ENCODE results near the gene CEP164.

Gene CEP164

DNA sequence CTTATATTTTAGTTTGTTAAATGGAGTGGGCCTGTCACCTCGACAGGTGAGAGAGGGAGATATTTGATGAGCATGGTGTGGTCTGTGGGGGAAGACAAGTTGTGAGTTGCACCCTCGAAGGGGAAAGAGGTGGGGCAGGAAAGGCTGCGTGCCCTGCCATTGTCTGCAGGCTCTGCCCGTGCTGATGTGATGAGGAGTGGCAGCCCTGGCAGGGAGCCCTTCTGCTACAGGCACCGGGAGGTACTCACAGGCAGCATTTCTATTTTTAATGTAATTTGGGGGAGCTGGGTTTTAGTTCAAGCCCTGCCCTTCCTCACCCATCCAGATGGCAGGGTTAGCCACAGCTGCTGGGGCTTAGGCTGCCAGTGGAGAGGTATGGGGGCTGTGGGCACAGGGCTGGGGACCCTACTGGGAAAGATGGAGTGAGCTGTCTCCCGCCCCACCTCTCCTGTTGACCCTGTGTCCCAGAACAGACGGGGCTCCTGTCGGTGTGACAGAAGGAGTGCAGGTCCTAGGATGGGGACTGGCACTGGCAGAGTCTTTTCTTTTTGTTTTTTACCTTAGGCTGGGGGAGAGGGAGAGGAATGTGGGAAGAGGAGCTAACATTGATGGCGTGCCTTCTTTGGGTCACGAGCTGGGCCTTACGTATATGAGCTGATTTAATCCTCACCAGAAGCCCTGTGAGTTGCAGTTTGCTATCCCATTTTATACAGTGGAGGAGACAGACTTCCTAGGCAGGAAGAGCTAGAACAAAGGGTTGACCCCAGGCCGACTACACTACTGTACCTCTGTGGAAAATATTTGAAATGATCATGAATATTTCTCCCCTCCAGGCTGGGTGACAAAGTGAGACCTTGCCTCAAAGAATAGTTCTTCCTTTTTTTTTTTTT lies 51.6 kb downstream of the CEP164 start:
- Histone ChIP-seq H3K9me3 (ENCODE audit: control insufficient read depth, insufficient read depth, low read length) (no peaks in the 10 kb centered on the region), H3K4me3 (ENCODE audit: low read length) (no peak overlapping the region), H3K36me3 (ENCODE audit: control insufficient read depth, low read length) (peaks cover 29% of the 10 kb centered on the region), H3K4me1 (ENCODE audit: control insufficient read depth, low read length) (no peaks in the 10 kb centered on the region), H3K79me2 (ENCODE audit: control insufficient read depth, low read length) (no peaks in the 10 kb centered on the region), H3K27ac (ENCODE audit: low read depth, low read length) (no peak overlapping the region), H3K27me3 (ENCODE audit: control insufficient read depth, low read length) (no peaks in the 10 kb centered on the region), H3K4me2 (ENCODE audit: low read length) (no peak overlapping the region), H3F3A (ENCODE audit: control insufficient read depth, insufficient read depth) (no peaks in the 10 kb centered on the region), H3K9me2 (replicated peaks; ENCODE audit: control insufficient read depth, low read length) (no peaks in the 10 kb centered on the region), H4K20me1 (ENCODE audit: control insufficient read depth, insufficient read depth, low read depth, low read length) (no peaks in the 10 kb centered on the region)
- TF ChIP-seq, protein P1, sequence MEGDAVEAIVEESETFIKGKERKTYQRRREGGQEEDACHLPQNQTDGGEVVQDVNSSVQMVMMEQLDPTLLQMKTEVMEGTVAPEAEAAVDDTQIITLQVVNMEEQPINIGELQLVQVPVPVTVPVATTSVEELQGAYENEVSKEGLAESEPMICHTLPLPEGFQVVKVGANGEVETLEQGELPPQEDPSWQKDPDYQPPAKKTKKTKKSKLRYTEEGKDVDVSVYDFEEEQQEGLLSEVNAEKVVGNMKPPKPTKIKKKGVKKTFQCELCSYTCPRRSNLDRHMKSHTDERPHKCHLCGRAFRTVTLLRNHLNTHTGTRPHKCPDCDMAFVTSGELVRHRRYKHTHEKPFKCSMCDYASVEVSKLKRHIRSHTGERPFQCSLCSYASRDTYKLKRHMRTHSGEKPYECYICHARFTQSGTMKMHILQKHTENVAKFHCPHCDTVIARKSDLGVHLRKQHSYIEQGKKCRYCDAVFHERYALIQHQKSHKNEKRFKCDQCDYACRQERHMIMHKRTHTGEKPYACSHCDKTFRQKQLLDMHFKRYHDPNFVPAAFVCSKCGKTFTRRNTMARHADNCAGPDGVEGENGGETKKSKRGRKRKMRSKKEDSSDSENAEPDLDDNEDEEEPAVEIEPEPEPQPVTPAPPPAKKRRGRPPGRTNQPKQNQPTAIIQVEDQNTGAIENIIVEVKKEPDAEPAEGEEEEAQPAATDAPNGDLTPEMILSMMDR (IDR thresholded peaks at IDR 0.05; ENCODE audit: low read depth, low read length, poor library complexity, severe bottlenecking), result no peak
- TF ChIP-seq EZH2phosphoT487 (IDR thresholded peaks at IDR 0.05; ENCODE audit: borderline replicate concordance, low read length), result no peak

DNA sequence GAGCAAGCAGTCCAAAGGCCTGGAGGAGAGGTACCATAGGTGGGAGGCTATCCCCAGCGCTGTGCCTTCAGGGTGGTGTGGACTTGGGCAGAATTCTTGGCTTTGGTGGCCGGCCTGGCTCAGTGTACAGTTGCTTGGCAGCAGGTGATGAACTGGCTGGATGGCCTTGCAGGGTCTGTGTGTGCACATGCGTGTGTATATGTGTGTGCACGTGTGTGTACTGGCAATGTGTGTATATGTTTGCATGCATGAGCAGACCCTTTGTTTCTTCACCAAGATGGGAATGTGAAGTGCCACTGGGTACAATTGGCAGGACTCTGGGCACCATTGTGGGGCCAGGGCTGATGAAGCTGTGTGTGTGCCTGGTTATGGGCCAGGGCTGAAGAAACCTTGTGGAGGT lies 53.0 kb downstream of the CEP164 start:
- no peak overlapping the region for H3K4me3 ChIP-seq (ENCODE audit: low read length)
- H3K9me2 ChIP-seq (replicated peaks; ENCODE audit: control insufficient read depth, low read length), result no peaks in the 10 kb centered on the region
- no peaks in the 10 kb centered on the region for H4K20me1 ChIP-seq (ENCODE audit: control insufficient read depth, insufficient read depth, low read depth, low read length)
- no peaks in the 10 kb centered on the region for H3K27me3 ChIP-seq (ENCODE audit: control insufficient read depth, low read length)
- no peak for TF ChIP-seq EZH2phosphoT487 (IDR thresholded peaks at IDR 0.05; ENCODE audit: borderline replicate concordance, low read length)
- TF ChIP-seq, protein P1 (IDR thresholded peaks at IDR 0.05; ENCODE audit: low read depth, low read length, poor library complexity, severe bottlenecking), result no peak
- no peaks in the 10 kb centered on the region for H3K9me3 ChIP-seq (ENCODE audit: control insufficient read depth, insufficient read depth, low read length)
- H3K27ac ChIP-seq (ENCODE audit: low read depth, low read length), result no peak overlapping the region
- H3K36me3 ChIP-seq (ENCODE audit: control insufficient read depth, low read length), result peaks cover 25% of the 10 kb centered on the region
- no peaks in the 10 kb centered on the region for H3K4me1 ChIP-seq (ENCODE audit: control insufficient read depth, low read length)
- no peaks in the 10 kb centered on the region for H3K79me2 ChIP-seq (ENCODE audit: control insufficient read depth, low read length)
- H3F3A ChIP-seq (ENCODE audit: control insufficient read depth, insufficient read depth), result no peaks in the 10 kb centered on the region
- no peak overlapping the region for H3K4me2 ChIP-seq (ENCODE audit: low read length)

DNA sequence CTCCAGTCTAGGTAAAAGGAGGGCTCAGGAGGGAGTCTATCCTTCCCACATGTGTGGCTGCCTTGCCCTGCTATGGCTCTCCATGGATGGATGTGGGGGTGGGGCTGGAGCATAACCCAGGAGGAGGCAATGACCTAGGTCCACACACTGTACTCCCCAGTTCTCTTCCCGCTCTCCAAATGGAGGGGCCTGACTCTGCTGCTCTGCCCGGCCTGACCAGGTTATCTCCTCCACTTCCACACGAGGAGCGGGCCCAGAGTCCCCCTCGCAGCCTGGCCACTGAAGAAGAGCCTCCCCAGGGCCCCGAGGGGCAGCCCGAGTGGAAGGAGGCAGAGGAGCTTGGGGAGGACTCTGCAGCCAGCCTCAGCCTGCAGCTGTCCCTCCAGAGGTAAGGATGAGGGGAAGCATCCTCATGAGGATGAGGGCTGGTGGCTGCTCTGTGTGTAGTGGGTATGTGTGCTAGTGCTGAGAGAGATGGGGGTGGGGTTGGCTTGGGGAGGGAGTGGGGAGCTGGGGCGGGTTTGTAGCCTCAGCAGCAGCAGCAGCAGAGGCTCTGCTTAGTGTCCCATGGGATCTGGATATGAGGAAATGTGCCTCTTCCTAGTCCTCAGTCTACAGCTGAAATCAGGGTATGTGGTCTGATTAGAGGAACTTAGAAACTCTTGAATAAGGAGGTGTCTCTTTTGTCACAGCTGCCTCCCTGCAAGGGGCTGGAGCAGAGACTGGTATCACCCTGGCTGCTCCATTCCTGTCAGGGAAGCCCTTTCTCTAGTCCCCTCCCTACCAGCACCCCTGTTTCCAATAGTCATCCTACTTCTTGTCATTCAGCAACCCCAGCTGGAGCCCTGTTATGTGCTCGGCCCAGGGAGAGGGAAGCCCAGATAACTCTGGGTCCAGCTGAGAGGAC lies 54.1 kb downstream of the CEP164 start:
- no peaks in the 10 kb centered on the region for H3K79me2 ChIP-seq (ENCODE audit: control insufficient read depth, low read length)
- peaks cover 18% of the 10 kb centered on the region for H3K36me3 ChIP-seq (ENCODE audit: control insufficient read depth, low read length)

More for the DNA sequence above, 54.1 kb downstream of the CEP164 start:
- no peaks in the 10 kb centered on the region for H3K9me3 ChIP-seq (ENCODE audit: control insufficient read depth, insufficient read depth, low read length)
- no peak for TF ChIP-seq EZH2phosphoT487 (IDR thresholded peaks at IDR 0.05; ENCODE audit: borderline replicate concordance, low read length)
- TF ChIP-seq, protein P1 (IDR thresholded peaks at IDR 0.05; ENCODE audit: low read depth, low read length, poor library complexity, severe bottlenecking), result no peak
- no peaks in the 10 kb centered on the region for H3F3A ChIP-seq (ENCODE audit: control insufficient read depth, insufficient read depth)
- no peak overlapping the region for H3K4me3 ChIP-seq (ENCODE audit: low read length)
- no peaks in the 10 kb centered on the region for H3K4me1 ChIP-seq (ENCODE audit: control insufficient read depth, low read length)
- H3K27me3 ChIP-seq (ENCODE audit: control insufficient read depth, low read length), result no peaks in the 10 kb centered on the region
- H4K20me1 ChIP-seq (ENCODE audit: control insufficient read depth, insufficient read depth, low read depth, low read length), result no peaks in the 10 kb centered on the region
- no peak overlapping the region for H3K27ac ChIP-seq (ENCODE audit: low read depth, low read length)
- H3K4me2 ChIP-seq (ENCODE audit: low read length), result no peak overlapping the region
- no peaks in the 10 kb centered on the region for H3K9me2 ChIP-seq (replicated peaks; ENCODE audit: control insufficient read depth, low read length)
